ENCODE measurements around the gene YY1.
"Not testable (repeated sequence)": the region's sequence is repeated elsewhere in the genome, so short reads cannot be mapped to it uniquely, and the experiment has no call there.

Gene YY1

GRCh38 chr14:100238419-100239210 is at the start of gene YY1:
YY1 (plus strand) TSS chr14:100239144; CDS start chr14:100239245, 101 bp downstream.
- DNase-seq: peak; percentile 99

GRCh38 chr14:100190126-100190525 is 48.8 kb upstream of the YY1 start:
- DNase-seq: no peak

- no peak for DNase-seq
Observed at GRCh38 chr14:100191584-100192249, 47.2 kb upstream of the YY1 start.

- DNase-seq: no peak
Observed at GRCh38 chr14:100192250-100192671, 46.7 kb upstream of the YY1 start.

GRCh38 chr14:100192672-100193416 is 46.1 kb upstream of the YY1 start:
- peak; percentile 100 for DNase-seq

- no peak for DNase-seq
Observed at GRCh38 chr14:100193417-100194357, 45.3 kb upstream of the YY1 start.

GRCh38 chr14:100199240-100199860 is 39.6 kb upstream of the YY1 start:
- no peak for DNase-seq

- no peak for DNase-seq
Observed at GRCh38 chr14:100200311-100200710, 38.6 kb upstream of the YY1 start.

- DNase-seq: no peak
Observed at GRCh38 chr14:100201701-100202100, 37.2 kb upstream of the YY1 start.

GRCh38 chr14:100202712-100203111 is 36.2 kb upstream of the YY1 start:
- DNase-seq: no peak

- no peak for DNase-seq
Observed at GRCh38 chr14:100203146-100203545, 35.8 kb upstream of the YY1 start.

GRCh38 chr14:100203962-100204834 is 34.7 kb upstream of the YY1 start:
- DNase-seq: no peak

GRCh38 chr14:100204835-100205167 is 34.1 kb upstream of the YY1 start:
- DNase-seq: not testable (repeated sequence)

- DNase-seq: not testable (repeated sequence)
Observed at GRCh38 chr14:100207588-100207987, 31.4 kb upstream of the YY1 start.

- not testable (repeated sequence) for DNase-seq
Observed at GRCh38 chr14:100208136-100208535, 30.8 kb upstream of the YY1 start.

GRCh38 chr14:100211366-100211765 is 27.6 kb upstream of the YY1 start:
- no peak for DNase-seq

- no peak for DNase-seq
Observed at GRCh38 chr14:100211893-100212292, 27.1 kb upstream of the YY1 start.

GRCh38 chr14:100212476-100213333 is 26.2 kb upstream of the YY1 start:
- DNase-seq: no peak

GRCh38 chr14:100213587-100213955 is 25.4 kb upstream of the YY1 start:
- no peak for DNase-seq

Data from activated CD4-positive, alpha-beta T cell treated with anti-CD3 and anti-CD28 coated beads, Interleukin-2, amount 50 U/mL, for 16 hours (primary cell).